ENCODE measurements around the gene DOCK3. TPM values are rescaled to one million over a fixed set of nuclear protein-coding genes. Genes with fewer than 3 reads are reported as not detected.
A peak's percentile ranks its signal among the peaks of the same experiment; 100 is the strongest.
"Not testable (repeated sequence)": the region's sequence is repeated elsewhere in the genome, so short reads cannot be mapped to it uniquely, and the experiment has no call there.

DOCK3 gene
- total RNA-seq, 1 donor from 2014 or later: 10.0 TPM

- Mint-ChIP-seq H3K4me3 (ENCODE audit: low read depth) (no peak overlapping the region), H3K4me1 (ENCODE audit: low read depth) (no peaks in the 10 kb centered on the region), H3K27ac (no peak overlapping the region), H3K36me3 (ENCODE audit: insufficient read depth) (peaks cover 27% of the 10 kb centered on the region), H3K9me3 (ENCODE audit: low read depth) (peaks cover 36% of the 10 kb centered on the region), H3K27me3 (no peaks in the 10 kb centered on the region)
- DNase-seq (ENCODE audit: low spot score, unreplicated experiment): no peak
- TF ChIP-seq, protein P1, sequence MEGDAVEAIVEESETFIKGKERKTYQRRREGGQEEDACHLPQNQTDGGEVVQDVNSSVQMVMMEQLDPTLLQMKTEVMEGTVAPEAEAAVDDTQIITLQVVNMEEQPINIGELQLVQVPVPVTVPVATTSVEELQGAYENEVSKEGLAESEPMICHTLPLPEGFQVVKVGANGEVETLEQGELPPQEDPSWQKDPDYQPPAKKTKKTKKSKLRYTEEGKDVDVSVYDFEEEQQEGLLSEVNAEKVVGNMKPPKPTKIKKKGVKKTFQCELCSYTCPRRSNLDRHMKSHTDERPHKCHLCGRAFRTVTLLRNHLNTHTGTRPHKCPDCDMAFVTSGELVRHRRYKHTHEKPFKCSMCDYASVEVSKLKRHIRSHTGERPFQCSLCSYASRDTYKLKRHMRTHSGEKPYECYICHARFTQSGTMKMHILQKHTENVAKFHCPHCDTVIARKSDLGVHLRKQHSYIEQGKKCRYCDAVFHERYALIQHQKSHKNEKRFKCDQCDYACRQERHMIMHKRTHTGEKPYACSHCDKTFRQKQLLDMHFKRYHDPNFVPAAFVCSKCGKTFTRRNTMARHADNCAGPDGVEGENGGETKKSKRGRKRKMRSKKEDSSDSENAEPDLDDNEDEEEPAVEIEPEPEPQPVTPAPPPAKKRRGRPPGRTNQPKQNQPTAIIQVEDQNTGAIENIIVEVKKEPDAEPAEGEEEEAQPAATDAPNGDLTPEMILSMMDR (IDR thresholded peaks at IDR 0.05; ENCODE audit: unreplicated experiment): no peak
These were observed 407.6 kb downstream of the DOCK3 start for GRCh38 chr3:51082363-51082762.

DNA sequence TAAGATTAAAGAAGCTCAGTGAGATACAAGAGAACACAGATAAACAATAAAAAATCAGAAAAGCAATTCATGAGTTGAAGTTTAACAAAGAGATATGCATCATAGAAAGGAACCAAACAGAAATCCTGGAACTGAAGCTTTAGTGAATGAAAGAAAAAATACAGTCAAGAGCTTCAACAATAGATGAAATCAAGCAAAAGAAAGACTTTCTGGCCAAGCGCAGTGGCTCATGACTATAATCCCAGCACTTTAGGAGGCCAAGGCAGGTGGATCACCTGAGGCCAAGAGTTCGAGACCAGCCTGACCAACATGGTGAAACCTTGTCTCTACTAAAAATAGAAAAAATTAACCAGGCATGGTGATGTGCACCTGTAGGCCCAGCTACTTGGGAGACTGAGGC is 408.8 kb downstream of the DOCK3 start:
- no peaks in the 10 kb centered on the region for H3K4me1 Mint-ChIP-seq (ENCODE audit: low read depth)
- no peaks in the 10 kb centered on the region for H3K27me3 Mint-ChIP-seq
- peaks cover 36% of the 10 kb centered on the region for H3K9me3 Mint-ChIP-seq (ENCODE audit: low read depth)
- no peak for DNase-seq (ENCODE audit: low spot score, unreplicated experiment)
- TF ChIP-seq, protein P1 (IDR thresholded peaks at IDR 0.05; ENCODE audit: unreplicated experiment): no peak
- H3K36me3 Mint-ChIP-seq (ENCODE audit: insufficient read depth): peaks cover 27% of the 10 kb centered on the region
- H3K4me3 Mint-ChIP-seq (ENCODE audit: low read depth): no peak overlapping the region
- H3K27ac Mint-ChIP-seq: no peak overlapping the region

- H3K27me3 Mint-ChIP-seq; H3K27ac Mint-ChIP-seq; H3K36me3 Mint-ChIP-seq (ENCODE audit: insufficient read depth); H3K4me1 Mint-ChIP-seq (ENCODE audit: low read depth); H3K4me3 Mint-ChIP-seq (ENCODE audit: low read depth); DNase-seq (ENCODE audit: low spot score, unreplicated experiment): not testable (repeated sequence)
- H3K9me3 Mint-ChIP-seq (ENCODE audit: low read depth): peaks cover 13% of the 10 kb centered on the region
These were observed 417.4 kb downstream of the DOCK3 start for GRCh38 chr3:51092141-51092540.

DNA sequence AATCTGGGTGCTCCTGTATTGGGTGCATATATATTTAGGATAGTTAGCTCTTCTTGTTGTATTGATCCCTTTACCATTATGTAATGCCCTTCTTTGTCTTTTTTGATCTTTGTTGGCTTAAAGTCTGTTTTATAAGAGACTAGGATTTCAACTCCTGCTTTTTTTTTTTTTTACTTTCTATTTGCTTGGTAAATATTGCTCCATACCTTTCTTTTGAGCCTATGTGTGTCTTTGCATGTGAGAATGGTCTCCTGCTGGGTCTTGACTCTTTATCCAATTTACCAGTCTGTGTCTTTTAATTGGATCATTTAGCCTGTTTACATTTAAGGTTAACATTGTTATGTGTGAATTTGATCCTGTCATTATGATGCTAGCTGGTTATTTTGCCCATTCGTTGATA is 420.1 kb downstream of the DOCK3 start:
- H3K4me3 Mint-ChIP-seq (ENCODE audit: low read depth); DNase-seq (ENCODE audit: low spot score, unreplicated experiment); H3K36me3 Mint-ChIP-seq (ENCODE audit: insufficient read depth); H3K4me1 Mint-ChIP-seq (ENCODE audit: low read depth); H3K27me3 Mint-ChIP-seq; H3K27ac Mint-ChIP-seq: not testable (repeated sequence)
- H3K9me3 Mint-ChIP-seq (ENCODE audit: low read depth): peaks cover 11% of the 10 kb centered on the region

DNA sequence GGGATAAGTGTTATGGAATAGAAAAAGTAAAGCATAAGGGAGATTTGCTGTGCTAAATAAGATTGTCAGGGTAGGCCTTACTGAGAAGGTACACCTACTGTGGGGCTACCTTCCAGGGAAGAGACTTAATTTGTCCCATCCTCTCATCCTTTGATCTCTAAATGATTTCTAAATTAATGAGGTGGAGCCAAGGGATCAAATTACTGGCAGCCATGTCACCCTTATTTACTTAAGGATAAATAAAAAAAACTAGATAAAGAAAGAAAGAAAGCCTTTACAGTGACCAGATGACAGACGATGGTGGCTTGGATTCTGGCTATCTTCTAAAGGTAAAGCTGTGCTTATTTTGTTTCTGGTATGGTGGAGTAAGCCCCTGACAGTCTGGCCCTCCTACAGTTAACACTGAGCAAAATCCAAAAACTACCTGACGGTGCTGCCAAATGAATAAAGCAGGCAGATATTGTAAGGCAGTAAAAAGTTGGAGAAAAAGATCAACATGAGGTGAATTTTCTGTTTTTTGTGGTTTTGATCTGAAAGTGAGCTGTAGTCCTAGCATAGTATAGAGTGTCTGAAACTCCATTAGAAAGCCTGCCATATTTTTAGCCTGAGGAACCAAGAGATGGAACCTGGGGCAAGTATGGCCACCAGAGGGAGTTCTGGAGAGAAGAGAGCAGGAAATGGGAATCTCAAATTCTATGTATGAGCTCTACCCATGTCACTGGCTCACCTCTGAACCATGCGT is 425.2 kb downstream of the DOCK3 start:
- Mint-ChIP-seq H3K9me3 (ENCODE audit: low read depth) (peaks cover 5% of the 10 kb centered on the region), H3K27me3 (no peaks in the 10 kb centered on the region), H3K4me1 (ENCODE audit: low read depth) (peaks cover 12% of the 10 kb centered on the region), H3K4me3 (ENCODE audit: low read depth) (no peak overlapping the region), H3K36me3 (ENCODE audit: insufficient read depth) (peaks cover 5% of the 10 kb centered on the region), H3K27ac (no peak overlapping the region)
- TF ChIP-seq, protein P1 (IDR thresholded peaks at IDR 0.05; ENCODE audit: unreplicated experiment): peak; percentile 80
- DNase-seq (ENCODE audit: low spot score, unreplicated experiment): no peak

- Mint-ChIP-seq H3K27ac (no peak overlapping the region), H3K4me3 (ENCODE audit: low read depth) (no peak overlapping the region), H3K4me1 (ENCODE audit: low read depth) (peaks cover 10% of the 10 kb centered on the region), H3K9me3 (ENCODE audit: low read depth) (peaks cover 4% of the 10 kb centered on the region), H3K36me3 (ENCODE audit: insufficient read depth) (peaks cover 4% of the 10 kb centered on the region), H3K27me3 (no peaks in the 10 kb centered on the region)
- DNase-seq (ENCODE audit: low spot score, unreplicated experiment): no peak
- TF ChIP-seq, protein P1 (IDR thresholded peaks at IDR 0.05; ENCODE audit: unreplicated experiment): no peak
These were observed 425.8 kb downstream of the DOCK3 start for GRCh38 chr3:51100536-51100851.
